Epithelial cell of esophagus (primary cell): ENCODE results near the gene GPBP1.
"Not testable (repeated sequence)": the region's sequence is repeated elsewhere in the genome, so short reads cannot be mapped to it uniquely, and the experiment has no call there.

Experiments used
- DNase-seq: peaks from one replicate; pipeline ENCODE4 v3.0.0; 2010; ENCODE audit warnings: low read depth
- H3K4me3 ChIP-seq: 2 replicates; pipeline ENCODE4 v1.5.1; 2011; ENCODE audit warnings: mild to moderate bottlenecking, low read length, control low read depth
- CTCF ChIP-seq: IDR thresholded peaks from 2 replicates; pipeline ENCODE4 v1.5.1; 2011; ENCODE audit warnings: low read depth, mild to moderate bottlenecking, low read length, control low read depth, inconsistent platforms; ENCODE audit not compliant: insufficient read depth; ENCODE audit errors: missing control alignments

The GPBP1 gene

GRCh38 chr5:57189515-57189914, 15.7 kb downstream of the GPBP1 start:
- DNase-seq = no peak
- no peak for TF ChIP-seq CTCF
- no peak overlapping the region for H3K4me3 ChIP-seq

- no peak overlapping the region for H3K4me3 ChIP-seq
- TF ChIP-seq CTCF = no peak
- DNase-seq = no peak
Measured at GRCh38 chr5:57190593-57190992, 16.7 kb downstream of the GPBP1 start.

DNA sequence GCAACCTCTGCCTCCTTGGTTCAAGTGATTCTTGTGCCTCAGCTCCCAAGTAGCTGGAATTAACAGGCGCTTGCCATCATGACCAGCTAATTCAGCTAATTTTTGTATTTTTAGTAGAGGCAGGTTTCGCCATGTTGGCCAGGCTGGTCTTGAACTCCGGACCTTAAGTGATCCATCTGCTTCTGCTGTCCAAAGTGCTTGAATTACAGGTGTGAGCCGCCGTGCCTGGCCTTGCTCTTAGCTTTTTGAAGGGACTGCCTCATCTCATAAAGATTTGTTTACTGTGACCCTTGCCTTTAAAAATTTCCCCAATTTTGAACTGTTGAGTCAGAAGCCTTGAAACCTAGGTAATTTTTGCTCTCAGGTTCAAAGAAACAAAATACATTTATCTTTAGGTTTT, 17.3 kb downstream of the GPBP1 start:
- DNase-seq = no peak
- no peak overlapping the region for H3K4me3 ChIP-seq
- TF ChIP-seq CTCF = no peak

- H3K4me3 ChIP-seq = no peak overlapping the region
- no peak for TF ChIP-seq CTCF
- no peak for DNase-seq
Measured at GRCh38 chr5:57191986-57192385, 18.1 kb downstream of the GPBP1 start.

DNA sequence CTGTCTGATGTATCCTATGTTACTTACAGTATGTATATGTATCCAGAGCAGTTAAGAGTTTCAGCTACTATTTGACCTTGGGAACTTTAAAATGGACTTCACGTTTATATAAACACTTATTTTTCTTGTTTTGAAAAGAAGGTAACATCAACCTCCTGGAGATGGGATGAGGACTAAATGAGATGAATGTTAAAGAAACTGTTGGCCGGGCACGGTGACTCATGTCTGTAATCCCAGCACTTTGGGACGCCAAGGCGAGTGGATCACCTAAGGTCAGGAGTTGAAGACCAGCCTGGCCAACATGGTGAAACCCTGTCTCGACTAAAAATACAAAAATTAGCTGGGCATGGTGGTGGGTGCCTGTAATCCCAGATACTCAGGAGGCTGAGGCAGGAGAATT, 19.0 kb downstream of the GPBP1 start:
- DNase-seq, H3K4me3 ChIP-seq: not testable (repeated sequence)

DNA sequence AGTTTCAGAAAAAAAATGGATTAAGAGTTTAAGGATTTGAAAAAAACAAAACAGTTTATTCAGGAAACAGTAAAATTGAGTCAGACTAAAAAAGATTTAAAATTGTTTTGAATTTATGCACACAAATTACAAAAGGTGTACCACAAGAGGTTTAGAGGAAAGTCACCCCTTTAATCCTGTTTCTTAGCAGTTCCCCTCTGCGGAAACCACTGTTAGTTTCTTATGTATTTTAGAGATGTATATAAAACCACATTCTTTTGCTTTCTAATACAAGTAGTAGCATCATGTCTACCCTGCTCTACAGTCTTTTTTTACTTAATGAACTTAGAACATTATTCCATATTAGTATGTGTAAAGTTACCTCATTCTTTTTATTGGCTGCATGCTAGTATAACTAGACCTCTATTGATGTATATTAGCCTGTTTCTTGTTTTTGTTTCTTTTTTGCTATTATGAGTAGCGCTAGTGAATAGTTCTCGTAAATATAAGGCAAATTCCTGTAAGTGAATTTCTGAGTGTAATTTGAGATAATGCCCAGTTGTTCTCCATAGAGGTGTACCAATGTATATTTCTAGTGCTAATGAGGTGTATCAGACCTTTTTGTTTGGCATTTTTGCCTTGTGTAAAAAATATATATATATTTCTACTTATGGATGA, 20.0 kb downstream of the GPBP1 start:
- TF ChIP-seq CTCF = no peak
- no peak overlapping the region for H3K4me3 ChIP-seq
- DNase-seq = no peak

- no peak for DNase-seq
- H3K4me3 ChIP-seq = no peak overlapping the region
Measured at GRCh38 chr5:57194653-57195052, 20.8 kb downstream of the GPBP1 start.

More at GRCh38 chr5:57194653-57195052, 20.8 kb downstream of the GPBP1 start:
- TF ChIP-seq CTCF = no peak
